ENCODE results near the gene KIAA1549. TPM values are rescaled to one million over a fixed set of nuclear protein-coding genes. Genes with fewer than 3 reads are reported as not detected.

Gene KIAA1549
- total RNA-seq, 1 donor: 3.7 TPM

- DNase-seq (ENCODE audit: low read depth): peak; percentile 81
- no peak for TF ChIP-seq CTCF (IDR thresholded peaks at IDR 0.05; ENCODE audit: insufficient read depth, low read length)
- no peak overlapping the region for H3K4me3 ChIP-seq (ENCODE audit: low read depth, low read length)
These were observed 45.7 kb downstream of the KIAA1549 start for GRCh38 chr7:138935465-138936011.

GRCh38 chr7:138934861-138935260 lies 46.3 kb downstream of the KIAA1549 start:
- DNase-seq (ENCODE audit: low read depth): peak; percentile 68
- TF ChIP-seq CTCF (IDR thresholded peaks at IDR 0.05; ENCODE audit: insufficient read depth, low read length): no peak
- H3K4me3 ChIP-seq (ENCODE audit: low read depth, low read length): no peak overlapping the region

- DNase-seq (ENCODE audit: low read depth): no peak
- TF ChIP-seq CTCF (IDR thresholded peaks at IDR 0.05; ENCODE audit: insufficient read depth, low read length): no peak
- H3K4me3 ChIP-seq (ENCODE audit: low read depth, low read length): no peak overlapping the region
These were observed 46.8 kb downstream of the KIAA1549 start for GRCh38 chr7:138934367-138934766.

- no peak for TF ChIP-seq CTCF (IDR thresholded peaks at IDR 0.05; ENCODE audit: insufficient read depth, low read length)
- no peak for DNase-seq (ENCODE audit: low read depth)
- H3K4me3 ChIP-seq (ENCODE audit: low read depth, low read length): no peak overlapping the region
These were observed 48.3 kb downstream of the KIAA1549 start for GRCh38 chr7:138932870-138933269.

- DNase-seq (ENCODE audit: low read depth): no peak
- no peak overlapping the region for H3K4me3 ChIP-seq (ENCODE audit: low read depth, low read length)
- no peak for TF ChIP-seq CTCF (IDR thresholded peaks at IDR 0.05; ENCODE audit: insufficient read depth, low read length)
These were observed 48.8 kb downstream of the KIAA1549 start for GRCh38 chr7:138932427-138932826.

- TF ChIP-seq CTCF (IDR thresholded peaks at IDR 0.05; ENCODE audit: insufficient read depth, low read length): no peak
- no peak overlapping the region for H3K4me3 ChIP-seq (ENCODE audit: low read depth, low read length)
- no peak for DNase-seq (ENCODE audit: low read depth)
These were observed 51.2 kb downstream of the KIAA1549 start for GRCh38 chr7:138929969-138930368.

GRCh38 chr7:138926241-138926612 lies 55.0 kb downstream of the KIAA1549 start:
- no peak for DNase-seq (ENCODE audit: low read depth)
- no peak for TF ChIP-seq CTCF (IDR thresholded peaks at IDR 0.05; ENCODE audit: insufficient read depth, low read length)
- no peak overlapping the region for H3K4me3 ChIP-seq (ENCODE audit: low read depth, low read length)

All from fibroblast of the aortic adventitia (primary cell).